ENCODE measurements around the gene METTL17.

Gene METTL17

DNA sequence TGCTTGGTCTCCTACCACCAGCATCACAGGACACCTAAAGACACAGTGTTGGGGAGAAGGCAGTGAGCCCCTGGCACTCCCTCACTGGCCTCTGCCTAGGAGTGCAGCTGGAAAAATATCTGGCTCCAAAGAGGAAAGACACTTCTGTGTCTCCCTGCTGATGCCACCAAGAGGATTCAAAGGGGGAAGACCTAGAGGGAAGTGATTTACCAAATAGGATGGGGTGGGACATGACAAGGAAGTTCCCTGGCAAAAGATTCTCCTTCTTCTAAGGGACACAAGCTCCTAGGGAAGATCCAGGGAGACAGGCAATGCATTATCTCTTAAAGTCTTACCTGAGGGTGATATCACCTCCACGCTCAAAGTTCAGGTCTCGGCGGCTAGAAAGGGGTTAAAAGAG, 29.0 kb downstream of the METTL17 start:
- no peak overlapping the region for H3K4me3 ChIP-seq (ENCODE audit: control insufficient read depth, low read depth, low read length)
- no peak for DNase-seq (ENCODE audit: low read depth)
- TF ChIP-seq, protein P1, sequence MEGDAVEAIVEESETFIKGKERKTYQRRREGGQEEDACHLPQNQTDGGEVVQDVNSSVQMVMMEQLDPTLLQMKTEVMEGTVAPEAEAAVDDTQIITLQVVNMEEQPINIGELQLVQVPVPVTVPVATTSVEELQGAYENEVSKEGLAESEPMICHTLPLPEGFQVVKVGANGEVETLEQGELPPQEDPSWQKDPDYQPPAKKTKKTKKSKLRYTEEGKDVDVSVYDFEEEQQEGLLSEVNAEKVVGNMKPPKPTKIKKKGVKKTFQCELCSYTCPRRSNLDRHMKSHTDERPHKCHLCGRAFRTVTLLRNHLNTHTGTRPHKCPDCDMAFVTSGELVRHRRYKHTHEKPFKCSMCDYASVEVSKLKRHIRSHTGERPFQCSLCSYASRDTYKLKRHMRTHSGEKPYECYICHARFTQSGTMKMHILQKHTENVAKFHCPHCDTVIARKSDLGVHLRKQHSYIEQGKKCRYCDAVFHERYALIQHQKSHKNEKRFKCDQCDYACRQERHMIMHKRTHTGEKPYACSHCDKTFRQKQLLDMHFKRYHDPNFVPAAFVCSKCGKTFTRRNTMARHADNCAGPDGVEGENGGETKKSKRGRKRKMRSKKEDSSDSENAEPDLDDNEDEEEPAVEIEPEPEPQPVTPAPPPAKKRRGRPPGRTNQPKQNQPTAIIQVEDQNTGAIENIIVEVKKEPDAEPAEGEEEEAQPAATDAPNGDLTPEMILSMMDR (IDR thresholded peaks at IDR 0.05; ENCODE audit: control insufficient read depth, insufficient read depth, low read depth, low read length, missing control alignments) = no peak

DNA sequence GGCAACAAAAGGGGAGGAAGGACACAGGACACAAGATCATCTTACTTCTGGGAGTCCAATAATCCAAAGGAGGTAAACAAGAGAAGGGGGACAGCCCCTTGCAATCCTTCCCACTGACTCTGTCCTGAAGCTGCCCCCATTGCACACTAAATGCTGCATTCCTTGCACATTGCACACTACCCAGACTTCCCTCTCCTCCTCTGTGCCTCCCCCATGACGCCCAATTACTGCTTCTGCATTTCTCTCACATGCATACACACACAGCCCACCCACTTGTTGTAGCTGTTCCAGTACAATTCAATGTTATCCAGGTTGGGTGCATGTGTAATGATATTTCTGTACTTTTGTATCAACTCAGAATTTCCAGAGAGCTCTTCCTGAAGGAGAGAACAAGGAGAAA, 29.6 kb downstream of the METTL17 start:
- TF ChIP-seq, protein P1 (IDR thresholded peaks at IDR 0.05; ENCODE audit: control insufficient read depth, insufficient read depth, low read depth, low read length, missing control alignments) = no peak
- DNase-seq (ENCODE audit: low read depth) = no peak

DNA sequence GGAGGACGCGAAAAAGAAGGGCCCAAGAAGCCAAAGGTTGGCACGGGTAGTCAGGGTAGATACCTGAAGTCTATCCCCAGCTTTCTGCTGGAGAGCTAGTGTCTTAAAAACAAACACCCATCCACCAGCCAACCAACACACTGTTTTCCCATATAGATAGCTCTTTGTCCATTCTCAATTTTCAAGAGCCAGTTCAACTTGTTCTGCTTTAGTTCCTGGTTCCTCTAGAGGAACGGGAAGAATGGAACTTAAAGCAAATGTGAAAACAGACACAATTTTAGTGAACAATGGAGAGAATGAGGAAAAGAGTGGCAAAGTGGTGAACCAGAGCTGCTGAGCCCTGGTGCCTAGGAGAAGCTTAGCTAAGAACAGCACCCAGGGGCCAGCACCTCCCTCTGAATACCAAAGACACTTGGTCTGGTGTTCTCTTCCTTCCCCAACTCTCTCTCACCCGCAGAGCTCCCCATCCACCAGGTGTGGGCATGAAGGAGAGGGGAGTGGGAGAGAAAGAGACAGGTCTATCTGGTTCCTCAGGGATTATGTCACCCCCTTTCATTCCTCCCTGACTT, 31.3 kb downstream of the METTL17 start:
- no peak overlapping the region for H3K4me3 ChIP-seq (ENCODE audit: control insufficient read depth, low read depth, low read length)
- TF ChIP-seq, protein P1 (IDR thresholded peaks at IDR 0.05; ENCODE audit: control insufficient read depth, insufficient read depth, low read depth, low read length, missing control alignments) = no peak
- DNase-seq (ENCODE audit: low read depth) = no peak

More for the DNA sequence above, 29.6 kb downstream of the METTL17 start:
- H3K4me3 ChIP-seq (ENCODE audit: control insufficient read depth, low read depth, low read length) = no peak overlapping the region

DNA sequence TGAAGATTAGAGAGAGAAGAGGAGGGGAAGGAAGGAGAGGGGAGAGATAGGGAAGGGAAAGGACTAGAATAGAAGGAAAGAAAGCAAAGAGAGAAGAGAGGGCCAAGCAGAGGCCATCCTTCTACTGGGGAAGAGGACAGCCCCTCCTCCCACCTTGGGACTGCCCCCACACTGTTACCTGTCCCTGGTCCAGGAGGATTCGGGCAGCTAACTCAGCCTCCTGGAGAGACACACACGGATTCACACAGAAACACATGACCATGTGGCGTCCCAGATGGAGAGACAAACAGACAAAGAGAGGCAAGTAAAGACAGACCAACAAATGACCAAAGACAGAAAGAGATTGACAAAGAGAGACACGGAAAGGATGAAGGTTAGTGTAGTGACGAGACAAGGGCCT, 32.9 kb downstream of the METTL17 start:
- TF ChIP-seq, protein P1 (IDR thresholded peaks at IDR 0.05; ENCODE audit: control insufficient read depth, insufficient read depth, low read depth, low read length, missing control alignments) = no peak
- no peak for DNase-seq (ENCODE audit: low read depth)
- no peak overlapping the region for H3K4me3 ChIP-seq (ENCODE audit: control insufficient read depth, low read depth, low read length)

DNA sequence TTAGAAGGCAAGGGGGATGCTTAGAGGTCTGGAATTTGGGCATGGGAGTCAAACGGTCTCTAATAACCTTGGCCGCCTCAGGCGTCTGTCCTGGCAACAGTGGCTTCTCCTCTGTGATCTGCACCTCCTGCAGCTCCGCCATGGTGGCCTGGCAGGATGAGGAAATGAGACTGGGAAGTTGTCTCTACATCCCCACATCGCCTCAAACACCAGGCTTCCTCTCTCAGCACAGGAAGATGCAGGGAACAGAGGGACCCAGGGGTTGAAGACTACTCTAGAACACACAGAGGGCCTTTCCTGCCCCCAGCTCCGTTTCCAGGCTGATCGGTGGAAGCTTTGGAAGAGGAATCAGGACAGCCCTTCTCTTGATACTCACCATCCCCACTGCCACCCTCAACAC, 33.4 kb downstream of the METTL17 start:
- TF ChIP-seq, protein P1 (IDR thresholded peaks at IDR 0.05; ENCODE audit: control insufficient read depth, insufficient read depth, low read depth, low read length, missing control alignments) = no peak
- no peak overlapping the region for H3K4me3 ChIP-seq (ENCODE audit: control insufficient read depth, low read depth, low read length)
- no peak for DNase-seq (ENCODE audit: low read depth)

DNA sequence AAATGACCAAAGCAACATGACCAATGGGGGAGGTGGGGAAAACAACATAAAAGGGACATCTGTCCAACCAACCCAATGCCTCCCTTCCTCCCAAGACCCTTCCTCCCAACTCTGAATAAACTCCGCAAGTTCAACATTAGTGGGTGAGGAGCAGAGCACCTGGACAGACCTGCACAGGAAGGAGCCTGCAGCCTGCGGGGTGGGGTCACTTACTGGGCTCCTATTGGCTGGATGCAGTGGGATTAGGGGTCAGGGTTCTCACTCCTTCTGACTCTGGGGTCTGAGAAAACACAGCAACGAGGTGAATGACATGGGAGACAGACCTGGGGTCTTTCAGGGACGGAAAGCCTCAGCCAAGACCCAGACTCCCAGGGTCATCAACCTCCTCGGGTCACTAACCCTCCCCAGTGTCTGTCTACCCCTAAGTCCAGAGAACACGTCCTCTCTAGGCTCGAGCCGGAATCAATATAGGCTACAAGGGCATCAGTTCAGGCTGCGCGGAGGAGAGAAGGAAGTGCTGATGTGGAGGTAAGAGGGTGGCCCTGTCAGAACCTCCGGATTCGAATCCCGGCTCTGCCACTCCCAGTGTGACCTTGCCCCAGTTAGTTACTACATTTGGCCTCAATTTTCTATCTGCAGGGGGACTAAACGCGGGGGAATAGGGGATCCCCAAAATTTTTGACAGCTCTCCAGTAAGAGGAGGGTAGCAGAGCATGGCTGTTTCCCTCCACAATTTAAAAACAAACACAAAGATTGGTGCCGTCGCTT, 34.2 kb downstream of the METTL17 start:
- H3K4me3 ChIP-seq (ENCODE audit: control insufficient read depth, low read depth, low read length) = no peak overlapping the region

More for the DNA sequence above, 34.2 kb downstream of the METTL17 start:
- no peak for DNase-seq (ENCODE audit: low read depth)
- TF ChIP-seq, protein P1 (IDR thresholded peaks at IDR 0.05; ENCODE audit: control insufficient read depth, insufficient read depth, low read depth, low read length, missing control alignments) = no peak

All from AG09309 (cell line).